Endothelial cell of umbilical vein (primary cell): Measurements from ENCODE around the gene XPO6. TPM values are rescaled to one million over a fixed set of nuclear protein-coding genes. Genes with fewer than 3 reads are reported as not detected.

Source experiments
- BruUV-seq: library from RNA; stranded (reverse); fragments of 400-500 nt; replicated peaks from 2 replicates; lab custom pipeline; 2021; lab: Mats Ljungman, UMichigan
- CTCF ChIA-PET: fragments of 300-600, 350-600 bp; sonication (Branson Sonifier 250); formaldehyde crosslinking; loops from one replicate; lab custom pipeline; 2021; ENCODE audit warnings: antibody characterized with exemption, inconsistent platforms; lab: Charles Lee
- POLR2A ChIA-PET: fragments of 300-600, 350-600 bp; sonication (Branson Sonifier 250); formaldehyde crosslinking; loops from one replicate; lab custom pipeline; 2021; ENCODE audit warnings: antibody characterized with exemption, inconsistent platforms; lab: Charles Lee
- DNase-seq: peaks from one replicate; pipeline ENCODE4 v3.0.0-alpha.2; 2011; ENCODE audit warnings: low read depth, low spot score
- FAIRE-seq: peaks from 2 replicates; lab custom pipeline; 2011; peaks lifted over from hg19 to GRCh38; lab: Jason Lieb, UNC
- H2AFZ ChIP-seq: 2 replicates; pipeline ENCODE4 v1.6.0; 2012; ENCODE audit warnings: low read depth, low read length, control low read depth, inconsistent platforms
- H3K27ac ChIP-seq: 2 replicates; pipeline ENCODE4 v1.5.1; 2011; ENCODE audit warnings: low read depth, mild to moderate bottlenecking, control low read depth, low read length, moderate library complexity; ENCODE audit not compliant: insufficient read depth
- H3K27me3 ChIP-seq, 2 experiments: 2 replicates each; pipeline versions ENCODE4 v1.6.0 to v1.6.1; 2011; ENCODE audit warnings: low read length in 2 of 2, mixed read lengths in 1 of 2; ENCODE audit not compliant: control insufficient read depth in 2 of 2, insufficient read depth in 2 of 2
- H3K36me3 ChIP-seq, 2 experiments: 2 replicates in 1 of 2; 3 replicates in 1 of 2; pipeline ENCODE4 v1.5.1; 2011; ENCODE audit warnings: low read length in 2 of 2, mild to moderate bottlenecking in 1 of 2, moderate library complexity in 1 of 2; ENCODE audit not compliant: control insufficient read depth in 2 of 2, insufficient read depth in 2 of 2; ENCODE audit errors: extremely low read depth in 1 of 2
- H3K4me1 ChIP-seq: 3 replicates; pipeline ENCODE4 v1.5.1; 2011; ENCODE audit warnings: mild to moderate bottlenecking, low read length; ENCODE audit not compliant: control insufficient read depth, insufficient read depth; ENCODE audit errors: extremely low read depth
- H3K4me2 ChIP-seq: 2 replicates; pipeline ENCODE4 v1.6.1; 2011; ENCODE audit warnings: low read length, control low read depth, mixed read lengths; ENCODE audit not compliant: insufficient read depth
- H3K4me3 ChIP-seq, 3 experiments: fragments of 200-600 bp in 1 of 3; sonication (generic), shearing (Covaris generic) in 1 of 3; replicated peaks in 1 of 3; 2 replicates each; pipeline ENCODE4 v1.5.1; 2011 to 2016; ENCODE audit warnings: control low read depth in 3 of 3, low read length in 3 of 3, mild to moderate bottlenecking in 2 of 3, inconsistent platforms in 1 of 3, low read depth in 1 of 3, moderate library complexity in 1 of 3; ENCODE audit not compliant: insufficient read depth in 1 of 3
- H3K79me2 ChIP-seq: 2 replicates; pipeline ENCODE4 v1.6.0; 2012; ENCODE audit warnings: low read length, inconsistent platforms; ENCODE audit not compliant: control insufficient read depth, insufficient read depth
- H3K9ac ChIP-seq: replicated peaks from 2 replicates; pipeline ENCODE3; 2011; ENCODE audit warnings: low read length, control low read depth; ENCODE audit not compliant: insufficient read depth; ENCODE audit errors: extremely low read depth
- H3K9me1 ChIP-seq: replicated peaks from 3 replicates; pipeline ENCODE4 v1.6.0; 2011; ENCODE audit warnings: mild to moderate bottlenecking, low read length; ENCODE audit not compliant: control insufficient read depth, insufficient read depth; ENCODE audit errors: extremely low read depth
- H3K9me3 ChIP-seq: replicated peaks from 2 replicates; pipeline ENCODE4 v1.5.1; 2012; ENCODE audit warnings: low read length, inconsistent platforms; ENCODE audit not compliant: control insufficient read depth, insufficient read depth
- H4K20me1 ChIP-seq: replicated peaks from 2 replicates; pipeline ENCODE3; 2011; ENCODE audit warnings: mild to moderate bottlenecking, low read length; ENCODE audit not compliant: control insufficient read depth, insufficient read depth; ENCODE audit errors: extremely low read depth
- CTCF ChIP-seq, 2 donors: IDR thresholded peaks; 1 replicate in 1 of 2; 2 replicates in 1 of 2; pipeline ENCODE4 v1.5.1; 2011; ENCODE audit warnings: low read length in 2 of 2, mild to moderate bottlenecking in 2 of 2, moderate library complexity in 2 of 2, control low read depth in 1 of 2, inconsistent platforms in 1 of 2, low read depth in 1 of 2; ENCODE audit not compliant: insufficient read depth in 1 of 2; ENCODE audit errors: extremely low read depth in 1 of 2
- EZH2 ChIP-seq: IDR thresholded peaks from 2 replicates; pipeline ENCODE4 v1.6.1; 2012; ENCODE audit warnings: borderline replicate concordance, low read depth, mild to moderate bottlenecking, moderate library complexity, low read length, inconsistent platforms; ENCODE audit not compliant: severe bottlenecking
- FOS ChIP-seq: IDR thresholded peaks from 2 replicates; pipeline ENCODE4 v1.6.1; 2011; ENCODE audit warnings: mild to moderate bottlenecking, low read length, moderate library complexity, borderline replicate concordance; ENCODE audit not compliant: insufficient read depth
- GATA2 ChIP-seq: IDR thresholded peaks from 2 replicates; pipeline ENCODE4 v1.7.0; 2011; ENCODE audit warnings: low read depth, mild to moderate bottlenecking, moderate library complexity, mixed read lengths, low read length; ENCODE audit not compliant: insufficient read length, insufficient read depth
- JUN ChIP-seq: IDR thresholded peaks from 2 replicates; pipeline ENCODE4 v1.6.1; 2011; ENCODE audit warnings: borderline replicate concordance, low read depth; ENCODE audit not compliant: insufficient read length, insufficient read depth
- POLR2A ChIP-seq: IDR thresholded peaks from 2 replicates; pipeline ENCODE4 v1.6.1; 2012; ENCODE audit warnings: low read depth, mild to moderate bottlenecking, control low read depth, low read length
- POLR2AphosphoS5 ChIP-seq: IDR thresholded peaks from 2 replicates; pipeline ENCODE4 v1.6.1; 2012; ENCODE audit warnings: low read depth, mild to moderate bottlenecking, control low read depth, low read length, moderate library complexity; ENCODE audit not compliant: insufficient read depth
- dilution Hi-C: fragments of 300-500 bp; cut with MboI; formaldehyde crosslinking; loops from one replicate; pipeline ENCODE4 v1.15.0; 2019; ENCODE audit warnings: low sequenced_read_pairs; ENCODE audit not compliant: extremely low pct_ligation_motif_present
- intact Hi-C: fragments of 100-400 bp; cut with micrococcal nuclease; formaldehyde crosslinking; loops from one replicate; pipeline ENCODE4 v1.10.0; 2022
- polyA plus RNA-seq, 4 experiments: library from polyadenylated mRNA; depleted of rRNA in 3 of 4; stranded (reverse) in 3 of 4; unstranded in 1 of 4; fragments of >200 nt; gene quantifications; 2 replicates each; pipeline versions ENCODE4 v1.2.1 to v1.2.3, GENCODE V29; 2011 to 2012; ENCODE audit warnings: missing spikeins in 1 of 4
- total RNA-seq: library from RNA; stranded (reverse); gene quantifications from 2 replicates; pipeline ENCODE4 v1.2.3, GENCODE V29; 2021

Gene XPO6
- total and polyA plus RNA-seq, 2 donors (not counting 3 experiments of a cell fraction or from before 2014, with no cell fraction given), result 170 to 272 TPM

- ChIA-PET POLR2A (no interaction called here), CTCF (interaction anchor here (1.0 kb wide), 1 partner anchor 99 kb away, joined by 3 read pairs; no protein-coding TSS in a partner anchor)
- Histone ChIP-seq H3K9me1 (no peaks in the 10 kb centered on the region), H2AFZ (no peak overlapping the region), H3K27me3 (no peaks in the 10 kb centered on the region), H3K9ac (no peak overlapping the region), H3K4me1 (no peaks in the 10 kb centered on the region), H3K79me2 (peaks cover 3% of the 10 kb centered on the region), H3K9me3 (no peaks in the 10 kb centered on the region), H3K27ac (no peak overlapping the region), H3K4me2 (no peak overlapping the region), H4K20me1 (no peaks in the 10 kb centered on the region), H3K36me3 (peaks cover 19 to 46% of the 10 kb centered on the region in 2 experiments), H3K4me3 (no peak overlapping the region)
- no TSS peak for BruUV-seq
- dilution Hi-C loops, result no loop called here
- intact Hi-C loops, result no loop called here
- DNase-seq (no peak), FAIRE-seq (no peak)
- TF ChIP-seq EZH2, result no peak
- TF ChIP-seq POLR2A, result no peak
- TF ChIP-seq FOS, result no peak
- TF ChIP-seq POLR2AphosphoS5, result no peak
- TF ChIP-seq JUN, result no peak
- no peak for TF ChIP-seq CTCF (IDR thresholded peaks at IDR 0.05; ENCODE audit: extremely low read depth in 1 of 2, insufficient read depth in 1 of 2, low read depth in 1 of 2, low read length in 2 of 2)
- TF ChIP-seq GATA2, result no peak
These were observed 101.7 kb downstream of the XPO6 start for GRCh38 chr16:28110074-28110473.
